ENCODE results near the gene MDGA2.

DNA sequence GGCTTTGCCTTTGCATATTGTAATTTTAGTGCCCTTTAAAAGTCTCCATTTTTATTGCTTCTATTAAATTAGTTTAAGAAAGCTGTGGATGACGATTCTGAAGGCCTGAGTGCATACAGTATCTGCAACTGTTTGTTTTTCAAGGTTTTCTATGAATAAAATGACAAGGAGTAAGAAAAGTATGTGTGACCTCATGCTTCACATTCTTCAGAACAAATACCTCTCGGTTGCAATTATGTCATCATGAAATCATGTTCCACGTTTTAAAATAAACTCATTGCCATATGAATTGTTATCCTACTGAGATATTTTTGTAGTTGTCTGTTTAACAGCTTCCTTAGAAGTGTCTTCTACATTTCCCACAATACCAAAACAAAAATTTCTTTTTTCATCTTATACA, 374.6 kb downstream of the MDGA2 start:
- TF ChIP-seq, protein P1, sequence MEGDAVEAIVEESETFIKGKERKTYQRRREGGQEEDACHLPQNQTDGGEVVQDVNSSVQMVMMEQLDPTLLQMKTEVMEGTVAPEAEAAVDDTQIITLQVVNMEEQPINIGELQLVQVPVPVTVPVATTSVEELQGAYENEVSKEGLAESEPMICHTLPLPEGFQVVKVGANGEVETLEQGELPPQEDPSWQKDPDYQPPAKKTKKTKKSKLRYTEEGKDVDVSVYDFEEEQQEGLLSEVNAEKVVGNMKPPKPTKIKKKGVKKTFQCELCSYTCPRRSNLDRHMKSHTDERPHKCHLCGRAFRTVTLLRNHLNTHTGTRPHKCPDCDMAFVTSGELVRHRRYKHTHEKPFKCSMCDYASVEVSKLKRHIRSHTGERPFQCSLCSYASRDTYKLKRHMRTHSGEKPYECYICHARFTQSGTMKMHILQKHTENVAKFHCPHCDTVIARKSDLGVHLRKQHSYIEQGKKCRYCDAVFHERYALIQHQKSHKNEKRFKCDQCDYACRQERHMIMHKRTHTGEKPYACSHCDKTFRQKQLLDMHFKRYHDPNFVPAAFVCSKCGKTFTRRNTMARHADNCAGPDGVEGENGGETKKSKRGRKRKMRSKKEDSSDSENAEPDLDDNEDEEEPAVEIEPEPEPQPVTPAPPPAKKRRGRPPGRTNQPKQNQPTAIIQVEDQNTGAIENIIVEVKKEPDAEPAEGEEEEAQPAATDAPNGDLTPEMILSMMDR (IDR thresholded peaks at IDR 0.05) = no peak
- TF ChIP-seq POLR2A (IDR thresholded peaks at IDR 0.05) = no peak

All from stomach (tissue), 4 donors.